GM18909 (cell line): ENCODE data around the gene WBP2.

ENCODE experiments used
- ATAC-seq: cut with Tn5 transposase; IDR thresholded peaks from one replicate; pipeline ENCODE4 v1.9.1; 2021; ENCODE audit warnings: mild to moderate bottlenecking; ENCODE audit not compliant: unreplicated experiment, poor library complexity

The WBP2 gene

GRCh38 chr17:75795820-75796607, 59.1 kb downstream of the WBP2 start:
- no peak for ATAC-seq
